ENCODE data around the gene TLE1.
"Not testable (repeated sequence)": the region's sequence is repeated elsewhere in the genome, so short reads cannot be mapped to it uniquely, and the experiment has no call there.

TLE1 gene

DNA sequence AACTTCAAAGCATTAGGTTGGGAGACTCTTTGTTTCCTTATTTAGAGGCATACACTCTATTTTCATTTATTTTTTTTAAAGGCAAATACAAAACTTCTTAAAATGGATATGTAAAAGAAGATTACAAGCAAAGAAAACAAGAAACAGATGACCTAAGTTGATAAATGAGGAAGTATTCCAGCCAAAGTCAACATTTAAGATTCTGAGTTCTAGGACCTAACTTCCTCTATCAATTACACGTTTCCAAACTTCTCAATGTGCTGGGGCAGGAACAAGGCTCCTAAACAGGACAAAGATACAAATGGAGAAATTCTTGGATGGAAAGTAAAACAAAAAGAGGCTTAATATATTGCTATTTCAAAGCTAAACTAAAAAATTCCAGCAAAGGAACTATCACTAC lies 89.5 kb downstream of the TLE1 start:
- DNase-seq (ENCODE audit: low read depth): no peak

DNA sequence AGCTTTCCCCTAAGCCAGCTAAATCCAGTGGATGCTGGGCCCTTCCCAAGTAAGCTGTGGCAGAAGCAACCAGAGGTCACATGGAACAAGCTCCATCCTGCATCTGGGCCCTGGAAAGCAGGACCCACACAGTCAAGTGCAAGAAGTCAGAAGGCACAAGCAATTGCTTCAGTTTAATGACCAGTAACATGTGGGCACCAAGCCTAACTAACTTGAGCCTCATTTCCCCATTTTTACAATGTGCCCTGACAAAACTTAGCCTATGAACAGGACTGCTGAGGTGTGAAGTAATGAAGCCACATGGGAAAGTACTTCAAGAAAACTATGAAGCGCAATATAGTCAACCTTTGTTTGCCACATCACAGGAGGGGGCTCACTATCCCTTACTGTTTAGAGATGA lies 90.5 kb downstream of the TLE1 start:
- DNase-seq (ENCODE audit: low read depth): no peak

DNA sequence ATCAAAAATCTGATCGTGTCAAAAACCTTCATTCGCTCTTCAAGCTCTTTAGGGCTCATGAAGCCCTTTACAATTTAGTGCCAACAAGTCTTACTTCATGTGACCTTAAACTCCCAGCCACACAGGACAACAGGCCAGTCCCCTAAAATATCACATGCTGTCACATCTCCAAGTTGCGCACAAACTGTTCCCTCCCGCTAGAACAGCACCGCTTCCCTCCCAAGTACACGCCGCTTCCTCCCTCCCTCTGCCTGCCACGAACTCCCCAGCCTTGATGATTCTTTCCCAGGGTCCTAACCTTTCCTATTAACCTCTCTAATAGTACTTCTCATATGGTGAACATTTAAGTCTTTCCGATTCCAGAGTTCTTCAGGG lies 91.2 kb downstream of the TLE1 start:
- no peak for DNase-seq (ENCODE audit: low read depth)

GRCh38 chr9:81597419-81598122 lies 91.8 kb downstream of the TLE1 start:
- DNase-seq (ENCODE audit: low read depth): no peak

- DNase-seq (ENCODE audit: low read depth): no peak
These were observed 92.5 kb downstream of the TLE1 start for GRCh38 chr9:81596679-81597418.

DNA sequence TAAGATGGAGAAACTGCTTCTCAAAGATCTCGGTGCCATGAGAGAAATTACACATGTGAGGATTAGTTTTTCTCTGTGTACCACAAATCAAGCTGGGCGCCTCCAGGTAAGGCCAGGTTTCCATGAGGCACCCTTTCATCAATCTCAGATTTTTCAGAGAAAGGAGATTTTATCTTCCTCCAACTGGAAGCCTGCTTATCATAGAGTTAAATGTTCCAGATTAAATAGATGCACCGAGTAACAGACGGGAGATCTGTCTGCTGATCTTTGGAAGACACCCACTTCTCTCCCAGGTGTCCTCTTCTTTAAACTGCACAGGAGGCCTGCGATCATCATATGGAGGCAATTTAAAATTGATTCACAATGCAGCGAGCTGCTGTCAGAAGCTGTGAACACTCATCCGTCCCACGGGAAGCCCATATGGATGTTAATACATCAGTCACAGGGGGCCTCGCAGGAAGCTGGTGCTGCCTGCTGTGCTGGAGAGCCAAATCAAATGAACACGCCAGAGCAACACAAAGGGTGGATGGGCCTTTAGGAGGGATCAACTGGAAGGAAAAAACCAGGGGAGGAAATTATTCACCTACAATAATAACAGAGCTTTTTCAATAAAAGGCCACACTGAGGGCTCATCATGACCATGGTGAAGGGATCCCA lies 93.3 kb downstream of the TLE1 start:
- no peak for DNase-seq (ENCODE audit: low read depth)

DNA sequence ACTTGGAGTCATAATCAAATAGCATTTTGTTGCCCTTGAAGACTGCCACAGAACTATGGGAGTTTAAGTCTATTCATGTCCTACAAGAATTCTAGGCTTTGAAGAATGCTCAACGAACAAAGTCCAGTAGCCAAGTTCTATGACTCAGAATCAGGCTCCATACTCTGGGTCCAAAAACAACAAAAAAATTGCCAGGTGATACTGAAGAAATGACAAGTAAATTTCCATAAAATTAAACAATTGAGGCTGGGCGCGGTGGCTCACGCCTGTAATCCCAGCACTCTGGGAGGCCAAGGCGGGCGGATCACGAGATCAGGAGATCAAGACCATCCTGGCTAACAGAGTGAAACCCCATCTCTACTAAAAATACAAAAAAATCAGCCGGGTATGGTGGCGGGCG lies 94.1 kb downstream of the TLE1 start:
- DNase-seq (ENCODE audit: low read depth): not testable (repeated sequence)

GRCh38 chr9:81594415-81594814 lies 94.9 kb downstream of the TLE1 start:
- DNase-seq (ENCODE audit: low read depth): no peak

GRCh38 chr9:81592887-81593266 lies 96.5 kb downstream of the TLE1 start:
- DNase-seq (ENCODE audit: low read depth): no peak

DNA sequence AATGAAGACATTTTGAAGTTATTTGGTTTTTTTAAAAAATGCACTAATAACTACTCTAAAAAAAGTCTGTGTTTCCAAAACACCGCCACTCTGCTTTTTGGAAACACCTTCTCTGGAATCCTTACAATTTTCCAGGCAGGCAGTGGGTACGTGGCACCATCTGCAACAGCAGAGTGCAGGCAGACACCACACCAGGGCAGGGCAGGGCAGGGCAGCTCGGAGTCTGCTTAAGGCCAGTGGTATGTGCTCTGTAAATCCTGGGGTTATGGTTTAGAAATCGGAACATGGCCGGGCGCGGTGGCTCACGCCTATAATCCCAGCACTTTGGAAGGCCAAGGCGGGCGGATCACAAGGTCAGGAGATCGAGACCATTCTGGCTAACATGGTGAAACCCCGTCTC lies 97.6 kb downstream of the TLE1 start:
- no peak for DNase-seq (ENCODE audit: low read depth)

GRCh38 chr9:81590688-81591087 lies 98.7 kb downstream of the TLE1 start:
- DNase-seq (ENCODE audit: low read depth): no peak

GRCh38 chr9:81589819-81590218 lies 99.5 kb downstream of the TLE1 start:
- no peak for DNase-seq (ENCODE audit: low read depth)

- no peak for DNase-seq (ENCODE audit: low read depth)
These were observed 100.0 kb downstream of the TLE1 start for GRCh38 chr9:81589392-81589791.

- no peak for DNase-seq (ENCODE audit: low read depth)
These were observed 101.0 kb downstream of the TLE1 start for GRCh38 chr9:81588148-81588871.

DNA sequence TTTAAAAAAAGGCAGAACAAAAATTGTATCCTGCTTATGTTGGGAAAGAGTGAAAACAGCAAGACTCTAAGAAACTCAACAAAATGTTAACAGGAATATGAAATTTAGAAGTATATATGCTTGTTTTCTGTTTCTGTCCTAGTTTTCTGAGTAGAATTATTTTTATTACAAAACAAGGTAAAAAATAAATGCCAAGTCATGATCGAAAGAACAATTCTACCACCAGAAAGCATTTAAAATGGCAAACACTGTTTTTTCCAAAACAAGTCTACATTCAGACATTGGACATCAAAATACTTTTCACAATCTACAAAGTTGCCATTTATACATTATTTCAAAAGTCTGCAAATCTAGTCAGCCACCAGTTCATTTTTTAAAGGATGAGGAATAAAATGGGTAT lies 102.6 kb downstream of the TLE1 start:
- DNase-seq (ENCODE audit: low read depth): no peak

GRCh38 chr9:81585191-81585763 lies 104.1 kb downstream of the TLE1 start:
- DNase-seq (ENCODE audit: low read depth): no peak

- no peak for DNase-seq (ENCODE audit: low read depth)
These were observed 105.2 kb downstream of the TLE1 start for GRCh38 chr9:81584099-81584498.

GRCh38 chr9:81581986-81582385 lies 107.4 kb downstream of the TLE1 start:
- no peak for DNase-seq (ENCODE audit: low read depth)

- no peak for DNase-seq (ENCODE audit: low read depth)
These were observed 110.0 kb downstream of the TLE1 start for GRCh38 chr9:81579381-81579780.

DNA sequence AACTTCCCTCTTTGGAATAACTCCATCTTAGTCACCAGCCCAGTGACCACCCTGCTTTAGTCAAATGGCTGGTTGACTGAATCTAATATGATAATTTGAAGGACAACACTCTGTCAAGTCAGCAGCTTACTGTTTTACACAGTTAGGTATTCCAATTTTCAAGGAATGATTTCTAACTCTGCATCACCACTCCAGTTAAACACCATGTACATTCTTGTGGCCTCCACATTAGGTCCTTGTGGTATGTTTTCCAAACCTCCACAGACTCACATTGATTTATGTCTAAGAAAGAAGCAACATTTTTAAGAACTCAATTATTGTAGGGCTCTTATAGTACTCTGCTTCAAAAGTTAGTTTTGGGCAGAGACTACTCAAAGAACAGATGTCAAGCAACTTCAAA lies 110.7 kb downstream of the TLE1 start:
- no peak for DNase-seq (ENCODE audit: low read depth)

DNA sequence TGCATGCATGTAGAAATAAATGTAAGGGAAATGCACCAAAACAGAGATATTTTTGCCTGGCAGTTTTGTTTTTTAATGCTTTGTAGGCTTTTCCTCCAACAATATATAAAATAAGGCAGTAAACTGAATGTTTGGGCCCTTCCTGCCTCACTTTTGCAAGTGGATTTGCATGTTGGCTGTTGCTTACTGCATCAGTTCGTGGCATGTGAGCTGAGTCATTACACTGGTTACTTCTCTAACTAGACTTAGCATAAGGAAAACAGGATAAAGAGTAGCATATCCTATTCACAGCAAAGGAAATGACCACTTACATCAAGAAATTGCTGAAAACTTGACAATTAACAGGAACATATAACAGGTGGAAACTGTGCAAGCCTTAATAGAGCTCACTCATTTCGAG lies 113.4 kb downstream of the TLE1 start:
- DNase-seq (ENCODE audit: low read depth): no peak

DNA sequence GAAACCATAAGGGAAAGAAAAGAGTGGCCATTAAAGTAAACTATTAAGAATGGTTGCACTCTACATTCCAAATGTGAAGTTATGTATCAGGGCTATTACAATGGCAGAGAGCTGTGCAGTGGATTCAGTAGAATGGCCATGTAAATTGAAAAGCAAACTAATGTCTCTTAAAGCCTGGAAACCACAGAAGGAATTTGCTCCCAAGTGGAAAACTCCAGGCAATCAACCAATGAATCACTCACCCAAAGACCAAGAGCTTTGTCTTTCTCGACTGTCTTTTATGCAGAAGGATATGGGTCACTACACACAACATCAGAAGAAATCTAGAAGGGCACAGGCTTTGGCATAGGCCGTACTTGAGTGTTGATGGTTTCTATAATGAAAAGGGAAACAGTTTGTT lies 114.9 kb downstream of the TLE1 start:
- no peak for DNase-seq (ENCODE audit: low read depth)
